HuH-7 (cell line): ENCODE measurements around the gene PPP4R2.
A peak's percentile ranks its signal among the peaks of the same experiment; 100 is the strongest.

Source experiments
- DNase-seq: peaks from one replicate; pipeline ENCODE4 v3.0.0; 2011; ENCODE audit warnings: low spot score

Gene PPP4R2

DNA sequence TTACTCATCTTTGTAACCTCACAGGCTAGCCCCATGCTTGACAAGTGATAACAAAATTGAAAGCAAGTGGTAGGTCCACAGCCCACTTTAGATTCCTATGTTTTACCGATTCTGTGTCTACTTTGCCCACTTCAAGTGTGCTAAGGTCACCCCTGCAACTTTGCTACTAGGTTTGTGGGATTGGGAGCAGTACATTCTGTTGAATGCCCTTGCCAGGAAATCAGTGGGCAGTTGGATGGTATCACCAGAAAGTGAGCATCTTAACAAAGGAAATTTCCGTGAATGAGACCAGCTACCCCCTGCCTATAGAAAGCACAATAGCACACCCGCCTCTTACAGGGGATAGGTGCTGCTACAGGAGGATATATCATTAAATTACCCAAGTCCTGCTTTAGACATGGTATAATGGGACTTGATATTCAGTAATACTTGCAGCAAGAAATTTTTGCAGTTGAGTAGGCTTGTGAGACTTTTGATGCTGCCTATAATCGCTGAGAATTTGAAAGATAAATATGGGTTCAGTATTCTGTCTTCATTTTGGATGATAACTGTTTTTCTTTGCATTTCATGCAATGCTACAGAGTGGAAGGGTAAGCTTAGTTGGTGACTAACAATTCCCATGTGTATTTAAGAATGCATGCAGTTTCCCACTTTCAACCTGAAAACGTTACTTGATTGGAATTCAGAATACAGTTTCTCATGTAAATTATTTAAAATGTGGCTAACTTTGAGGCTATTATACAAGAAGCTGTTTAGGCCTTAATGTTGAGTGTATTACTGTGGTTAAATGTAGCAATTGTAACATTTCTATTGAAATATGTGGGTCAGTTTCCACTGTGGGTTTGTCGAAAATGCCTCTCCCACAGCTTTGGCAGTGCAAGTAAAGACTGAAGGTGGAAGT, 74.3 kb downstream of the PPP4R2 start:
- no peak for DNase-seq

- DNase-seq = no peak
These were observed 75.3 kb downstream of the PPP4R2 start for GRCh38 chr3:73071952-73072351.

DNA sequence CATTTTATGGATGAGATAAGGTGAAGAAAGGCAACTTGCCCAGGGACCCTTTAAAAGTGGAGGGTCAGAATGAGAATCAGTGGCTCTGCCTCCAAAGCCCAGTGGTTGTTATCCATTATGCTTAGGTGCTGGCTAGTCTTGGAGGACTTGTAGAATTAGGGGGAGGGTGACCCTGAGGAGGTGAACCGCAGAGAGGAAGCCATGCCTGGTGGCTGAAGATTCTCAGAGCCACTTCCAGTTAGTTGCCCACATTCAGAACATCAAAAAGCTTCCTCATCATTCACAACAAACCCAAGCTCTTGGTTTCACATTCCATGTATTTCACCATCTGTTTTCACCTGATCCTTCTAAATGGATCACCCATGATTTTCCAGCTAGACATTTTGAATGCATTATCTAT, 76.0 kb downstream of the PPP4R2 start:
- no peak for DNase-seq

DNA sequence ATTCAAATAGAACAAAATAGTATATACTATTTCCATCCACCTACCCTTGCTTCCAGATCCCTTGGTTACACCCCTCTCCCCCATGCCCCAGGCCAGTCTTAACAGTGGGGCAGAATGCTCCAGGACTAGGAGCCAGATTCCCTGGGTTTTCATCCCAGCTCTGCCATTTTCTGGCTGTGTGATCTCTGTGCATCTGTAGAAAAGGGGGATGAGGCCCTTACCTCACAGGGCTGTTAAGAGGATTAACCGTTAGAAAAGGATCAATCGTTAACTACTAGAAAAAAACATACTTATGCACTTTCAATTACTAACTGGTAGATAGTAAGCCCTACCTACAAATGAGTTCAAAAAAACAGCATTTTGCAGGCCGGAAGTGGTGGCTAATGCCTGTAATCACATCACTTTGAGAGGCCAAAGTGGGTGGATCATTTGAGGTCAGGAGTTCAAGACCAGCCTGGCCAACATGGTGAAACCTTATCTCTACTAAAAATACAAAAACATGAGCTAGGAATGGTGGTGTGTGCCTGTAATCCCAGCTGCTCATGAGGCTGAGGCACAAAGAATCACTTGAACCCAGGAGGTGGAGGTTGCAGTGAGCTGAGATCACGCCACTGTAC, 76.6 kb downstream of the PPP4R2 start:
- DNase-seq = no peak

DNA sequence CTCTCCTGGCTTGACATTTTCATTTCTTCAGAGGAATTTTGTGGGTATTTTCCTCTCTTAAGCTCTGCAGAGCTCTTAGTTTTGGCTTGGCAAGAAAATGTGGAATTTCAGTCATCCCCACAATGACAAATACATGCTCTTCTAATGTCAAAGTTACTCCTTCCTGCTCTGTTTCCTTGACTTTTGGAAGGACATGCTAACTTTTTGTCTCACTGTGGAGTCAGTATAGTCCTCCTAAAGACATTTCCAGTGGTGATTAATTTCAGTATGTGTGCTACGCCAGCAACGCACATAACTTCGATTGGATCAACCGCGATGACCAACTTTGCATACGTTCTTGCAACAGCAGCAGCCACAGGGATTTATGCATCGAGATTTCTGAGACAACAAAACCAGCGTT, 78.2 kb downstream of the PPP4R2 start:
- no peak for DNase-seq

GRCh38 chr3:73080216-73080966, 83.8 kb downstream of the PPP4R2 start:
- DNase-seq = no peak

GRCh38 chr3:73081140-73081539, 84.5 kb downstream of the PPP4R2 start:
- no peak for DNase-seq

DNA sequence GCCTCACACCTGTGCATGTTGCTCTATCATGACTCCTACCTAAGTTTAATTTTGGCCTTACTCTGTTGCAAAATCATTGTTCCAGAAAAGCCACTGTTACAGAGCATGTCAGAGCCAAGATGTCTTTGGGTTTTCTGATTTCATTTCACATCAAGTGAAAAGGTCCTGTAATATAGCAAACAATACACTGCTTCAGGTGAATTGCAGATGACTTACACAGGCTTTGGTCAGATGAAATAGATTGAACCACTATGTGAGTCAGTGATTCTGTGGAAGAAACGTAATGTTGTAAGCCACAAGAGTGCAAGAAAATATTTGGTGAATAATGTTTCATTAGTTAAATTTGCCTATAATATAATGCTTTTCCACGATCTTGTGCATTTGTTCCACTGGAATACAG, 87.6 kb downstream of the PPP4R2 start:
- no peak for DNase-seq

DNA sequence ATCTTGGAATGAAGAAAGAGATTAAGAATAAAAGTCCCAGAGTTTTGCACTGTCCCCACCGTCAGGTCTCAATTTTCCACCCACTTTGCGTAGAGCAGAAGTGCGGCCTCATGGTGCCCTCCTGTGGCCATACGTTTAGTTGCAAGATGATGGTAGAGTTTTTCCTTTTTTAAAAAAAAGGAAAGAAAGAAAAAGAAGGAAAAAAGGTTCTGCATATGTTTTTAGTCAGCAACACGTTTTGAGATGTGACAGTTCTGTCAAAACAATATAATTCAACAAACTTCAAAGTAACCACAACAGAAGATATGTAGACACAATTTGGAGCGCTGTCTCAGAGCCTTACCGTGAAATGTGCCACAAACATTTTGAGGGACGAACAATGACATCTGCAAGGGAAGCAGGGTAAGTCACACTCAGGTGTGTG, 89.5 kb downstream of the PPP4R2 start:
- DNase-seq = peak; percentile 11

DNA sequence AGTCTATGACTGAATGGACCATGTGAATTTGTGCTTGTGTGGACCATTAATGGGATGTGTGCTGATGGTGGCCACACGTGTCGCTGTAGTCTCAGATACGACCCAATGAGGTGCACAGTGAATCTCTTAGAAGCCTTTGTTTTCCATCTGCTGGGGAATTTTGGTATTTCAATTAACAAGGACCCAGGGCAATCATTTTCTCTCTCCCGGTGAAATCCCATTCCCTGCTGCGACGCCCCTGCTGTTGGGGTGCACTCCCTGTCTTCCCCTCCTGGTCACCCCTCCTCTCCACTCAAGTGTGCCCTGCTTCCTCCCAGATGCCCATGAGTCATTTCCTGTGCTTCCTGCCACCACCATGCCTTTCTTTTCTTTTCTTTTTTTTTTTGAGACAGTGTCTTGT, 97.5 kb downstream of the PPP4R2 start:
- DNase-seq = peak; percentile 11

- no peak for DNase-seq
These were observed 98.3 kb downstream of the PPP4R2 start for GRCh38 chr3:73094951-73095350.

GRCh38 chr3:73096169-73096568, 99.6 kb downstream of the PPP4R2 start:
- DNase-seq = no peak

DNA sequence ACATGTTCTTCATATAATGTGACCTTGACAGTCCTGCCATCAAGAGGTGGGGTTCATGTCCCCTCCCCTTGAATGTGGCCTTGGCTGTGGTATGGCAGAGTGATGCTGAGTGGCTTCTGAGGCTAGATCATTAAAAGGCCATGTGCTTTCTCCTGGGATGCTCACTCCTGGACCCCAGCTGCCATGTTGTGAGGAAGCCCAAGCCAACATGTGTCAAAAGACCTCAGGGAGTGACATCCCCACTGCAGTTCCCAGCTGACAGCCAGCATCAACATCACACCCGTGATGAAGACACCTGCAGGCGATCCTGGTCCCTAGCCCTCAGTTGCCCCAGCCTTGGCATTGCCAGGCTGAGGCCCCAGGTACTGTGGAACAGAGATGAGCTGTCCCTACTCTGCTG, 101.4 kb downstream of the PPP4R2 start:
- no peak for DNase-seq

GRCh38 chr3:73098873-73099272, 102.3 kb downstream of the PPP4R2 start:
- no peak for DNase-seq

DNA sequence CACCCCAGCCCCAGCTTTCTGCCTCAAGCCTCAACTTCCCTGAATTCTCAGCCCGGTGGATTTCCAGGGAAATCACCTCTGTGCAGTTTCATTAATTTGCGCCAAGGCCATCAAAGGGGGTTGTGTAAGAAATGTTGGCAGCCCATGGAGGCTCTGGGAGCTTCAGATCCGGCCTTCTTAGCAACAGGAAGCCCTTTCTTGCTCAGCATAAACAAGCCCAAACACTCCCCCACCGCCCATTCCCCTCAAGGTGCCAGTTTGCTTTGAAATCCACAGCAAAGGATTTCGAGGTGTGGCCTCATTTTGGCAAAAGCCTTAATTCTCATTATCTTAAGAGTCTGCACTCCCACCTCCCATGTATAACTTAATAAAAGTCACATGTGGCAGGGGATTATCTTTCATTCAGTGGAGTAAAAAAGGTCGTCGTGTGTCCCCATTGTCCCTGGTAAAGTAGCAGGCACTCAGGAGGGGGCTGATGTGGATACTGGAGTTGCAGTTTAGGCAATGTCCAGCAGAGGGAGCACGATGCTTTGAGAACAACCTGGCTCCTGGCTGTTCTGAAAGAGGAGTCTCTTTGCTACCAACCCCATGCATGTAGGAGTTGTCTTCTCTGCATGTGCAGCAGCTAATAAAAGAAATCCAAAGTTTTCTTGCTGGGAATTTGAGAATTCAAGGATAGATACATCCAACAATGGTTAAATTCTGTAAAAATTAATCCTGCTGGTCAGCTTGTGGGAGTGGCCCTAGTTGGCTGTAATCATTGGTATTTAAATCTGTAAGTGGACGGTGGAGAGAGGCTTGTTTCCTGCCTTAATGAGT, 104.3 kb downstream of the PPP4R2 start:
- peak; percentile 49 for DNase-seq

- DNase-seq = no peak
These were observed 105.3 kb downstream of the PPP4R2 start for GRCh38 chr3:73101881-73102280.

DNA sequence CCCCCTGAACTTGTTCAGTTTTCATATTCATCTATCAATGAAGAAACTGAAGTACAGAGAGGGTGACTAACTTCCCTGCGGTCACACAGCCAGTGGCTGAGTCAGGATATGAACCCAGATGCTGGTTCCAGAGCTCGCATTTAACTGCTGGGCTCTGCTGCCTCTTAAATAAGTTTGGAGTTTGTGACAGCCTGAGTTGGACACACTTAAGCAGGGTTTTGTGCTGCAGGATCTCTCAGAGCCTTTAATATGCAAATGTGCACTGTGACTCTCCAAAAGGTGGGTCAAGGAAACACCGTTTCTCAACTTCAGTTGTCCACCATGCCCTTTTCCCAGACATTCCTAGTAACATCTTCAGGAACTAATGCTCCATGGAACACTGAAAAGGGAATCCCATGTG, 110.6 kb downstream of the PPP4R2 start:
- no peak for DNase-seq

GRCh38 chr3:73107676-73108187, 111.1 kb downstream of the PPP4R2 start:
- no peak for DNase-seq

DNA sequence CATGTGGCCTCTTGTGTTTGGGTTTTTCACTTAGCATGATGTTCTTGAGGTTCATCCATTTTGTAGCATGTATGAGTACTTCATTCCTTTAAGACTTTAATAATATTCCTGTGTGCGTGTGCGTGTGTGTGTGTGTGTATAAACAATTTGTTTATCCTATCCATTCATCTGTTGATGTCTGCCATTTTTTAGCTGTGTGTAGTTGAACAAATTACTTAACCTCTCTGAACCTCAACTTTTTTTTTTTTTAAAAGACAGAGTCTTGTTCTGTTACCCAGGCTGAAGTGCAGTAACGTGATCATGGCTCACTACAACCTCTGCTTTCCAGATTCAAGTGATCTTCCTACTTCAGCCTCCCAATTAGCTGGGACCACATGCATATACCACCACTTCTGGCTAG, 112.1 kb downstream of the PPP4R2 start:
- no peak for DNase-seq

GRCh38 chr3:73110530-73110929, 113.9 kb downstream of the PPP4R2 start:
- DNase-seq = no peak

DNA sequence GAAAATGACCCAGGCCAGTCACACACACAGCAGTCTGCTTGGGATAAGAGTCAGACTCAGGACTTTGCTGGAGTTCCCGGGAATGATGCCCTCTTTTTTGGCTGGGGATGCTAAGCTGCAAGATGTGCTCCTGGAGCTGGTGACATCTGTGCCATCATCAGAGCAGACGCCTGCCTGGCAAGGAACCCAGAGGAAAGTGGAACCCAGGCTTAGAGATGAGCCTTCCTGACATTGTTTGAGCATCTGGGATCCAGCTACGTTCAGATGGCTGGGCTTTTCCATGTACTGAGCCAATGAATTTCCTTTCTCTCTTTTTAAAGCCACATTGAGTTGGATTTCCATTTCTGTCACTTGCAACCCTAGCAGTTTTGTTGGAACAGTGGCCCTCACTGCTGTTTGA, 118.1 kb downstream of the PPP4R2 start:
- no peak for DNase-seq

DNA sequence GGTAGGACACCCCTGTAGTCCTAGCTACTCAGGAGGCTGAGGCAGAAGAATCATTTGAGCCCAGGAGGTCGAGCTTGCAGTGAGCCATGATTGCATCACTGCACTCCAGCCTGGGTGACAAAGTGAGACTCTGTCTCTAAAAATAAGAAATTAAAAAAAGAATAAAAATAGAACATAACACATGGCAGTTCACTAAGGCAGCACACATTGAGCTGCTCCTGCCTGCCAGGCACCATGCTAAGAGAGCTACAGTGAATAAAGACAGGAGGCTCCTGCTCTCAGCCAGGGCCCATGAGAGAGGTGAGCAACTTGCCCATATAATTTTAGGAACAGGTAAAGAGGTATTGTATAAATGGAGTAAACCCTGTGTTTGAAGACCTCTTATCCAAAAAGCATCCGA, 119.2 kb downstream of the PPP4R2 start:
- no peak for DNase-seq
